CD14-positive monocyte (primary cell): ENCODE results near the gene IRF2. TPM values are rescaled to one million over a fixed set of nuclear protein-coding genes. Genes with fewer than 3 reads are reported as not detected.
A peak's percentile ranks its signal among the peaks of the same experiment; 100 is the strongest.

Experiments
- DNase-seq, 3 donors: peaks; one replicate each; pipeline ENCODE4 v3.0.0-alpha.2; 2011 to 2022
- H2AFZ ChIP-seq: 2 replicates; pipeline ENCODE4 v1.6.0; 2012; ENCODE audit warnings: mild to moderate bottlenecking, low read depth, low read length, inconsistent platforms; ENCODE audit not compliant: insufficient read depth, poor library complexity, severe bottlenecking
- H3K27ac ChIP-seq, 2 donors: 1 replicate in 1 of 2; 2 replicates in 1 of 2; pipeline ENCODE4 v1.5.1; 2012 to 2013; ENCODE audit warnings: low read length in 2 of 2, control low read depth in 1 of 2, inconsistent platforms in 1 of 2, low read depth in 1 of 2, mild to moderate bottlenecking in 1 of 2
- H3K27me3 ChIP-seq, 2 donors: one replicate each; pipeline versions ENCODE4 v1.6.0 to v1.6.1; 2011 to 2013; ENCODE audit warnings: low read length in 2 of 2; ENCODE audit not compliant: control insufficient read depth in 2 of 2, insufficient read depth in 2 of 2
- H3K36me3 ChIP-seq, 2 donors: replicated peaks in 1 of 2; 1 replicate in 1 of 2; 2 replicates in 1 of 2; pipeline versions ENCODE4 v1.5.1 to v1.6.1; 2012 to 2013; ENCODE audit warnings: low read length in 2 of 2, control low read depth in 1 of 2, inconsistent platforms in 1 of 2, mild to moderate bottlenecking in 1 of 2; ENCODE audit not compliant: insufficient read depth in 2 of 2, control insufficient read depth in 1 of 2
- H3K4me1 ChIP-seq, 2 donors: 1 replicate in 1 of 2; 2 replicates in 1 of 2; pipeline versions ENCODE4 v1.5.1 to v1.6.1; 2012 to 2013; ENCODE audit warnings: low read length in 2 of 2, control low read depth in 1 of 2, inconsistent platforms in 1 of 2, mild to moderate bottlenecking in 1 of 2, moderate library complexity in 1 of 2; ENCODE audit not compliant: insufficient read depth in 2 of 2, control insufficient read depth in 1 of 2
- H3K4me2 ChIP-seq: replicated peaks from 2 replicates; pipeline ENCODE3; 2012; ENCODE audit warnings: low read length, moderate library complexity, mild to moderate bottlenecking; ENCODE audit not compliant: poor library complexity, severe bottlenecking; ENCODE audit errors: extremely low read depth
- H3K4me3 ChIP-seq, 3 experiments: fragments of 200-600 bp in 1 of 3; sonication (generic) in 1 of 3; replicated peaks in 1 of 3; 1 replicate in 2 of 3; 2 replicates in 1 of 3; pipeline ENCODE4 v1.5.1; 2011 to 2013; ENCODE audit warnings: low read length in 3 of 3, mild to moderate bottlenecking in 3 of 3, control low read depth in 2 of 3, low read depth in 2 of 3, inconsistent platforms in 1 of 3, moderate library complexity in 1 of 3
- H3K79me2 ChIP-seq: 2 replicates; pipeline ENCODE4 v1.6.0; 2012; ENCODE audit warnings: mild to moderate bottlenecking, control low read depth, inconsistent platforms, low read length, moderate library complexity; ENCODE audit not compliant: insufficient read depth
- H3K9ac ChIP-seq: 2 replicates; pipeline ENCODE4 v1.6.0; 2017; ENCODE audit warnings: low read length, mild to moderate bottlenecking; ENCODE audit not compliant: insufficient read depth, poor library complexity, severe bottlenecking
- H3K9me3 ChIP-seq, 2 donors: replicated peaks in 1 of 2; 1 replicate in 1 of 2; 2 replicates in 1 of 2; pipeline versions ENCODE4 v1.5.1 to v1.6.1; 2012 to 2013; ENCODE audit warnings: low read length in 2 of 2, control low read depth in 1 of 2; ENCODE audit not compliant: control insufficient read depth in 1 of 2, insufficient read depth in 1 of 2
- H4K20me1 ChIP-seq: 2 replicates; pipeline ENCODE4 v1.6.0; 2012; ENCODE audit warnings: mild to moderate bottlenecking, low read length, control low read depth, moderate library complexity; ENCODE audit not compliant: insufficient read depth
- H3K27ac Mint-ChIP-seq, 7 donors: one replicate each; pipeline ENCODE4 v1.8.0; 2020; ENCODE audit warnings: mild to moderate bottlenecking in 7 of 7, mixed read lengths in 7 of 7, moderate library complexity in 6 of 7, inconsistent platforms in 2 of 7
- H3K27me3 Mint-ChIP-seq, 3 donors: one replicate each; pipeline ENCODE4 v1.8.0; 2021 to 2022; ENCODE audit warnings: low read depth in 3 of 3, mild to moderate bottlenecking in 3 of 3, mixed read lengths in 3 of 3, moderate library complexity in 3 of 3, inconsistent platforms in 1 of 3
- H3K36me3 Mint-ChIP-seq, 2 donors: one replicate each; pipeline ENCODE4 v1.8.0; 2020; ENCODE audit warnings: mixed read lengths in 2 of 2, inconsistent platforms in 1 of 2, mild to moderate bottlenecking in 1 of 2
- H3K4me1 Mint-ChIP-seq: one replicate; pipeline ENCODE4 v1.8.0; 2020; ENCODE audit warnings: mild to moderate bottlenecking, mixed read lengths
- H3K4me3 Mint-ChIP-seq, 2 donors: one replicate each; pipeline ENCODE4 v1.8.0; 2020; ENCODE audit warnings: mild to moderate bottlenecking in 2 of 2, mixed read lengths in 2 of 2, moderate library complexity in 1 of 2
- H3K9me3 Mint-ChIP-seq, 7 donors: one replicate each; pipeline ENCODE4 v1.8.0; 2020 to 2022; ENCODE audit warnings: mixed read lengths in 7 of 7, mild to moderate bottlenecking in 6 of 7, moderate library complexity in 6 of 7, inconsistent platforms in 2 of 7
- CTCF ChIP-seq: fragments of 200-600 bp; IDR thresholded peaks from one replicate; pipeline ENCODE4 v1.8.0; 2022; ENCODE audit warnings: antibody characterized with exemption, mild to moderate bottlenecking
- WGBS: methylation state at CpG from one replicate; pipeline ENCODE4 v1.1.5; 2013; ENCODE audit warnings: missing lambda C conversion rate; ENCODE audit not compliant: insufficient coverage; 5-methylcytosine and 5-hydroxymethylcytosine counted together
- intact Hi-C, 2 donors: fragments of 100-400 bp; cut with micrococcal nuclease; formaldehyde crosslinking; loops; one replicate each; pipeline versions ENCODE4 v1.15.0 to v1.15.1; 2023
- polyA plus RNA-seq, 3 donors: library from polyadenylated mRNA; depleted of rRNA in 1 of 3; unstranded in 2 of 3; stranded (reverse) in 1 of 3; fragments of 300-500 nt in 2 of 3; fragments of >200 nt in 1 of 3; fragmentation: Illumina TruSeq in 2 of 3; gene quantifications; 1 replicate in 2 of 3; 2 replicates in 1 of 3; pipeline ENCODE4 v1.2.3, GENCODE V29; 2012 to 2021

The IRF2 gene
- polyA plus RNA-seq, 3 donors, result 51.3 to 76.8 (median 56.1) TPM

GRCh38 chr4:184384810-184385557, 89.4 kb downstream of the IRF2 start:
- WGBS, result 83% methylated on average over 6 of the region's 7 CpGs
- peak overlapping the region; percentile 20 for H3K9ac ChIP-seq
- no peak for TF ChIP-seq CTCF
- Mint-ChIP-seq H3K27ac (peak overlapping the region in 4 of 7 donors; percentile 50 to 95 (median 74)), H3K4me1 (peaks cover 66% of the 10 kb centered on the region), H3K36me3 (peaks cover 50 to 59% of the 10 kb centered on the region in 2 donors), H3K4me3 (no peak overlapping the region), H3K9me3 (peaks cover 2 to 11% (median 8%) of the 10 kb centered on the region in 7 donors), H3K27me3 (no peaks in the 10 kb centered on the region)
- no peaks in the 10 kb centered on the region for H4K20me1 ChIP-seq
- peaks cover 58 to 63% of the 10 kb centered on the region in 2 donors for H3K4me1 ChIP-seq
- no peak overlapping the region for H2AFZ ChIP-seq
- H3K4me2 ChIP-seq, result peak overlapping the region; percentile 65
- peak overlapping the region; percentile 28 to 82 for H3K27ac ChIP-seq
- no peaks in the 10 kb centered on the region for H3K79me2 ChIP-seq
- peak overlapping the region in 1 of 3 experiments; percentile 58 for H3K4me3 ChIP-seq
- peaks cover 30 to 31% of the 10 kb centered on the region in 2 donors for H3K36me3 ChIP-seq
- H3K27me3 ChIP-seq, result no peaks in the 10 kb centered on the region
- no peak for DNase-seq
- intact Hi-C loops, result loop anchor here in 1 of 2 donors (10.0 kb wide), 1 partner anchor 120 kb away; no protein-coding TSS in a partner anchor
- peaks cover 7% of the 10 kb centered on the region in 2 donors for H3K9me3 ChIP-seq

GRCh38 chr4:184384056-184384809, 90.1 kb downstream of the IRF2 start:
- Histone ChIP-seq H3K36me3 (peaks cover 23 to 24% of the 10 kb centered on the region in 2 donors), H3K27ac (peak overlapping the region; percentile 28 to 82), H3K4me1 (peaks cover 58 to 63% of the 10 kb centered on the region in 2 donors), H2AFZ (no peak overlapping the region), H4K20me1 (no peaks in the 10 kb centered on the region), H3K4me3 (peak overlapping the region in 1 of 3 experiments; percentile 58), H3K9me3 (peaks cover 7% of the 10 kb centered on the region in 2 donors), H3K9ac (peak overlapping the region; percentile 20), H3K27me3 (no peaks in the 10 kb centered on the region), H3K4me2 (peak overlapping the region; percentile 65), H3K79me2 (no peaks in the 10 kb centered on the region)
- DNase-seq, result peak in 2 of 3 donors; percentile 32 to 54
- Mint-ChIP-seq H3K4me3 (peak overlapping the region in 1 of 2 donors; percentile 68), H3K9me3 (peaks cover 2 to 14% (median 9%) of the 10 kb centered on the region in 7 donors), H3K4me1 (peaks cover 60% of the 10 kb centered on the region), H3K27ac (peak overlapping the region; percentile 50 to 85 (median 73)), H3K27me3 (no peaks in the 10 kb centered on the region), H3K36me3 (peaks cover 44 to 58% of the 10 kb centered on the region in 2 donors)
- WGBS, result 17% methylated on average over 9 of the region's 13 CpGs
- no peak for TF ChIP-seq CTCF
- intact Hi-C loops, result loop anchor here in 1 of 2 donors (10.0 kb wide), 1 partner anchor 119 kb away; no protein-coding TSS in a partner anchor
